ENCODE results near the gene SCUBE1. TPM values are rescaled to one million over a fixed set of nuclear protein-coding genes. Genes with fewer than 3 reads are reported as not detected.
A peak's percentile ranks its signal among the peaks of the same experiment; 100 is the strongest.

SCUBE1 gene
- total and polyA plus RNA-seq, 8 donors, result 0.31 to 8.0 (median 1.8) TPM

DNA sequence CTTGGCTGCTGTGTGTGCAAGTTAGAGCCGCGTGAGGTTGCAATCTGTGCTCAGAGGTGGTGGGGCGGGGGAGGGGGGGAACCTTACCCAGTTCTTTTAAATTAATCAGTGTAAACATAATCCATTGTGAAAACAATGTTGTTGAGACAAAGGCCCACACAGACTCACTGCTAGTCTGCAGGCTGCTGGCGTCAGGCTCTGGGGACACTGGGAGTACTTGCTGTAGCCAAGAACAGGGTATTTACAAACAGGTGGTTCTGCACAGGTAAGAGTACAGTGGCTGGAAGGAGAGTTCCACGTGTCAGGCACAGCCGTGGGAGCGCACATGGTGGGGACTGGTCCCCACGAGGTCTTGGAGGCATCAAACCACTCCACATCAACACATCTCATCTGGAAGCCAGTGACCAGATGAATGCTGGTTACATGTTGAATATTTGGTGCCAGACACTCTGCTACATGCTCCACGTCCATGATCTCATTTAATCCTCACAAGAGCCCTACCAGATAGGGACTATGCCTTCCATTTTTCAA is 27.4 kb downstream of the SCUBE1 start:
- intact Hi-C loops (cut with DNase I; ENCODE audit: low total_unique reads), result no loop called here
- 34 to 65% (median 42%) methylated on average over 9 of the region's 9 CpGs for WGBS, 5 donors

DNA sequence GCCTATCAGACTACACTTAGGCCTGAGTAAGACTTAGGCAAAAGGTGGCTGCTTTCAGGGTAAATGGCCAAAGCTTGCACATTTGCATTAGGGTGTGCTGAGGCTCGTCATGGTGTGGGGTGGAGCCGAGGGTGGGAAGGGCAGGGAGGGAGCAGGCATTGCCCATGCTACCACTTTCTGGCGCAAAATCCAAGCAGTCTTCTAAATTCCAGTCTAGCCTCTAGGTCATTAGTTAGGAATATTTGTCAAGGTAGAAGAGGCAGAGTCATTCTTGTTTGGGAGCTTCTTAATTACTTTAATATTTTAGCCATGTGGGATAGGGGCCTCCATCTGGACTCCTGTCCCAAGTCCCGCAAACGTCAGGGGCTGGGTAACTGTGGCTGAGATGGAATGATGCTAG is 28.6 kb downstream of the SCUBE1 start:
- no peak for TF ChIP-seq POLR2AphosphoS5 (IDR thresholded peaks at IDR 0.05)
- TF ChIP-seq, protein P1, sequence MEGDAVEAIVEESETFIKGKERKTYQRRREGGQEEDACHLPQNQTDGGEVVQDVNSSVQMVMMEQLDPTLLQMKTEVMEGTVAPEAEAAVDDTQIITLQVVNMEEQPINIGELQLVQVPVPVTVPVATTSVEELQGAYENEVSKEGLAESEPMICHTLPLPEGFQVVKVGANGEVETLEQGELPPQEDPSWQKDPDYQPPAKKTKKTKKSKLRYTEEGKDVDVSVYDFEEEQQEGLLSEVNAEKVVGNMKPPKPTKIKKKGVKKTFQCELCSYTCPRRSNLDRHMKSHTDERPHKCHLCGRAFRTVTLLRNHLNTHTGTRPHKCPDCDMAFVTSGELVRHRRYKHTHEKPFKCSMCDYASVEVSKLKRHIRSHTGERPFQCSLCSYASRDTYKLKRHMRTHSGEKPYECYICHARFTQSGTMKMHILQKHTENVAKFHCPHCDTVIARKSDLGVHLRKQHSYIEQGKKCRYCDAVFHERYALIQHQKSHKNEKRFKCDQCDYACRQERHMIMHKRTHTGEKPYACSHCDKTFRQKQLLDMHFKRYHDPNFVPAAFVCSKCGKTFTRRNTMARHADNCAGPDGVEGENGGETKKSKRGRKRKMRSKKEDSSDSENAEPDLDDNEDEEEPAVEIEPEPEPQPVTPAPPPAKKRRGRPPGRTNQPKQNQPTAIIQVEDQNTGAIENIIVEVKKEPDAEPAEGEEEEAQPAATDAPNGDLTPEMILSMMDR (IDR thresholded peaks at IDR 0.05), result no peak
- TF ChIP-seq POLR2A (IDR thresholded peaks at IDR 0.05), result no peak
- no peak for TF ChIP-seq EP300 (IDR thresholded peaks at IDR 0.05)
- Histone ChIP-seq H3K9me3 (no peaks in the 10 kb centered on the region), H3K27ac (no peak overlapping the region), H3K4me1 (peaks cover 0 to 13% (median 3%) of the 10 kb centered on the region in 4 donors), H3K4me3 (no peak overlapping the region), H3K36me3 (no peaks in the 10 kb centered on the region), H3K27me3 (no peaks in the 10 kb centered on the region)
- intact Hi-C loops (cut with DNase I; ENCODE audit: low total_unique reads), result no loop called here
- DNase-seq, result no peak
- 76 to 88% (median 83%) methylated on average over 5 of the region's 5 CpGs for WGBS, 5 donors

More for the DNA sequence above, 27.4 kb downstream of the SCUBE1 start:
- DNase-seq, result no peak
- no peaks in the 10 kb centered on the region for H3K27me3 ChIP-seq
- H3K4me1 ChIP-seq, result peaks cover 0 to 13% (median 4%) of the 10 kb centered on the region in 4 donors
- no peaks in the 10 kb centered on the region for H3K36me3 ChIP-seq
- TF ChIP-seq POLR2AphosphoS5 (IDR thresholded peaks at IDR 0.05) (no peak), EP300 (IDR thresholded peaks at IDR 0.05) (no peak), POLR2A (IDR thresholded peaks at IDR 0.05) (no peak)
- TF ChIP-seq, protein P1 (IDR thresholded peaks at IDR 0.05), result no peak
- no peak overlapping the region for H3K4me3 ChIP-seq
- H3K9me3 ChIP-seq, result no peaks in the 10 kb centered on the region
- H3K27ac ChIP-seq, result no peak overlapping the region

DNA sequence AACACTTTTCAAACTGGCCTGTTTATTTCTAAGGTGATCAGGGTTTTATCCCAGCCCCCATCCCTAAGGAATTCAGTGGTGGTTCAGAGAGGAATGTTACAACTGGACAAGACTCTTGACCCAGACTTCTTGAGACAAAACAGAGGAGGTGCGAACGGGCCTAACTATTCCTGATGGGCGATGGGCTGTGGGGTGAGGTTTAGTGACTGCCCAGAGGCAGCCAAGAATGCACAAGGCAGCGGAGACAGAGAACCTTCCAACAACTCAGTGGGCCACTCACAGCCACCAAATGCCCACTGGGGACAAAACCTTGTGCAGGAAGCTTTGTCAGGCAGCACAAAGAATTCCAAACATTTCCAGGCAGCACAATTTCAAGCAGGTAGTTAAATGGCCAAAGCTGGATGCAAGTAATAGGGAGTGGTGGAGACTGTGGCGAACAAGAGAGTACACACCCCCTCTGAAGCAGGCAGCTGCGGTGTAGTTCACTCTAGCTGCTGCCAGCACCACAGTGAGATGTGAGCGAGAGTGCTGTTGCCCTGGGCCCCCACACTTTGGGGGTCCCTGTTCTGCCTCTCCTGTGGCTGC is 29.2 kb downstream of the SCUBE1 start:
- intact Hi-C loops (cut with DNase I; ENCODE audit: low total_unique reads), result no loop called here
- no peak for DNase-seq
- TF ChIP-seq EP300 (IDR thresholded peaks at IDR 0.05) (no peak), POLR2AphosphoS5 (IDR thresholded peaks at IDR 0.05) (no peak), POLR2A (IDR thresholded peaks at IDR 0.05) (no peak)
- TF ChIP-seq, protein P1 (IDR thresholded peaks at IDR 0.05), result no peak
- Histone ChIP-seq H3K4me1 (peaks cover 0 to 13% (median 5%) of the 10 kb centered on the region in 4 donors), H3K9me3 (no peaks in the 10 kb centered on the region), H3K27me3 (no peaks in the 10 kb centered on the region), H3K27ac (peak overlapping the region in 1 of 5 donors; percentile 23), H3K4me3 (no peak overlapping the region), H3K36me3 (no peaks in the 10 kb centered on the region)
- WGBS, 5 donors, result 78 to 95% (median 89%) methylated on average over 7 of the region's 7 CpGs

DNA sequence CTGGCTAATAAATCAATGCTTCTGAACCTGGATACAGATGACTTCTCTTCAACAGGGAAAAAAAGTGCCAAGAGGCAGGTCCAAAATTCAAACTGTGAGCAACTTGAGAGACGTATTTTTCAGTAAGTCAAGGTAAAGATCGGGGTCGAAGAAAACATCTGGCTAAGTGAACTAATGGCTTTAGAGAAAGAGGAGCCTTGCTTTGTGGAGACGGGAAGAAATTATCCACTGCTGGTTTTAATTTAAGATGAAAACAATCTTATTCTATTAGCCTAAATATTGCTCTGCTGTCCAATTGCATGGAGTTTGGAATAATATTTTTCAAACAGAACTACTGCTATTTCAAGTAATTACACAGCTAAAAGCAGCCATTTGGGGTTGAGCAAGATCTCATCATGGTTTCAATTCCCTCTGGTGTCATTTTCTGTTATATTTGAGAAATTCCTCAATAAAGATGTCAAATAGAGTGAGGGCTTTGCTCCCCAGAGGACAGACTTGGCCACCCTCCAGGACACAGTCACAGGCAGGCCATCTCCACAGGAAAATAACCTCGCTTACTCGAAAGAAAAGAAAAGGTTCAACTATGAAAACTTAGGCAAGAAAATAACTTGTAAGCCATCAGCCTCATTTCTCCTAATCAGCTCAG is 29.8 kb downstream of the SCUBE1 start:
- WGBS, 5 donors, result 73 to 91% (median 86%) methylated on average over 6 of the region's 6 CpGs
- TF ChIP-seq, protein P1 (IDR thresholded peaks at IDR 0.05), result no peak
- TF ChIP-seq EP300 (IDR thresholded peaks at IDR 0.05) (no peak), POLR2A (IDR thresholded peaks at IDR 0.05) (no peak)
- peak in 1 of 2 donors; percentile 48 for DNase-seq
- Histone ChIP-seq H3K4me1 (peaks cover 0 to 18% (median 8%) of the 10 kb centered on the region in 4 donors), H3K9me3 (no peaks in the 10 kb centered on the region), H3K27me3 (no peaks in the 10 kb centered on the region), H3K27ac (peak overlapping the region in 1 of 5 donors; percentile 23), H3K36me3 (no peaks in the 10 kb centered on the region), H3K4me3 (no peak overlapping the region)
- intact Hi-C loops (cut with DNase I; ENCODE audit: low total_unique reads), result no loop called here
